Naive thymus-derived CD8-positive, alpha-beta T cell (primary cell): ENCODE measurements around the gene CYB5D1. TPM values are rescaled to one million over a fixed set of nuclear protein-coding genes. Genes with fewer than 3 reads are reported as not detected.
A peak's percentile ranks its signal among the peaks of the same experiment; 100 is the strongest.

ENCODE experiments used
- ATAC-seq, 2 donors: fragments of 150-1000 bp; cut with Tn5 transposase in 1 of 2; sonication (Bioruptor Pico), chemical (Tn5 transposase) in 1 of 2; 1 replicate in 1 of 2; 2 replicates in 1 of 2; pipeline ENCODE4 v1.10.0; 2021; ENCODE audit warnings: mild to moderate bottlenecking in 2 of 2, moderate library complexity in 2 of 2
- POLR2A ChIA-PET: fragments of 350-600 bp; sonication (Branson Sonifier 250); formaldehyde crosslinking; loops from one replicate; lab custom pipeline; 2021; ENCODE audit warnings: antibody characterized with exemption; lab: Charles Lee
- DNase-seq, 10 donors: peaks; one replicate each; pipeline versions ENCODE4 v3.0.0 to v3.0.0-alpha.2; 2020 to 2022
- H3K27ac Mint-ChIP-seq, 10 donors: one replicate each; pipeline ENCODE4 v1.8.0; 2020 to 2022; ENCODE audit warnings: mild to moderate bottlenecking in 10 of 10, mixed read lengths in 10 of 10, moderate library complexity in 4 of 10, inconsistent platforms in 1 of 10
- H3K27me3 Mint-ChIP-seq, 5 donors: one replicate each; pipeline ENCODE4 v1.8.0; 2021 to 2022; ENCODE audit warnings: mixed read lengths in 5 of 5
- H3K36me3 Mint-ChIP-seq, 3 donors: one replicate each; pipeline ENCODE4 v1.8.0; 2020 to 2022; ENCODE audit warnings: mixed read lengths in 3 of 3, mild to moderate bottlenecking in 2 of 3, inconsistent platforms in 1 of 3
- H3K4me1 Mint-ChIP-seq, 4 donors: one replicate each; pipeline ENCODE4 v1.8.0; 2021 to 2022; ENCODE audit warnings: mixed read lengths in 4 of 4
- H3K4me3 Mint-ChIP-seq, 10 donors: one replicate each; pipeline ENCODE4 v1.8.0; 2020 to 2022; ENCODE audit warnings: mild to moderate bottlenecking in 10 of 10, mixed read lengths in 10 of 10, moderate library complexity in 6 of 10, inconsistent platforms in 1 of 10
- H3K9me3 Mint-ChIP-seq, 9 donors: one replicate each; pipeline ENCODE4 v1.8.0; 2020 to 2022; ENCODE audit warnings: mixed read lengths in 9 of 9, mild to moderate bottlenecking in 3 of 9, inconsistent platforms in 1 of 9, moderate library complexity in 1 of 9
- polyA plus RNA-seq, 3 donors: library from polyadenylated mRNA; unstranded; fragments of 300-500 nt; fragmentation: Illumina TruSeq; gene quantifications; one replicate each; pipeline ENCODE4 v1.2.3, GENCODE V29; 2021
- total RNA-seq, 8 experiments: library from RNA in 2 of 8; stranded (reverse) in 2 of 8; gene quantifications; one replicate each; pipeline ENCODE4 v1.2.3 and lab custom pipeline; 2021 to 2026

CYB5D1 gene
- total and polyA plus RNA-seq, 5 experiments from 2014 or later = 3.5 to 9.8 (median 6.0) TPM

DNA sequence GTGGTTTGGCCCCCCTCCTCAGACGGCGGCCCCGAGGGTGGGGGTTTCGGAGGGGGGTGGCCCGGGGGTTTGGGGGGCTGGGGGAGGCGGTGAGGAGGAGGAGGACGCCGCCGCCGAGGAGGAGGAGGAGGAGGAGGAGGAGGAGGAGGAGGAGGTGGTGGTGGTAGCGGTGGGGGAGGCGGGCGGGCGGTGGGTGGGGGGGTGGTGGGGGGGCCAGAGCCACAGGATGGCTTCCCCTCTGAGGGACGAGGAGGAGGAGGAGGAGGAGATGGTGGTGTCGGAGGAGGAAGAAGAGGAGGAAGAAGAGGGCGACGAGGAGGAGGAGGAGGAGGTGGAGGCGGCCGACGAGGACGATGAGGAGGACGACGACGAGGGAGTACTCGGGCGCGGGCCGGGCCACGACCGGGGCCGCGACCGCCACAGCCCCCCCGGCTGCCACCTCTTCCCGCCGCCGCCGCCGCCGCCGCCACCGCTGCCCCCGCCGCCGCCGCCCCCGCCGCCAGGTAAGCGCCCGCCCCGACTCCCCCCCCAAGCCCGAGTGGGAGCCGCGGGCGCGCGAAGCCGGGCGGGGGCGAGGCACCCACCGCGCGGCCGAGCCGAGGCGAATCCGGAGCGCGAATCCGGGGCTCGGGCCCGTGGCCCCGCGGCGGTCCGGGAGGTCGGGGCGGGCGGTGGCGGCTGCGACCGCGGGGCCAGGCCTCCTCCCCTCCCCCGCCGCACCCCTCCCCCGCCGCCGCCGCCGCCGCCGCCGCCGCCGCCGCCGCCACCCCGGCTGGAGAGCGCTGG lies 27.0 kb downstream of the CYB5D1 start:
- peaks cover 0 to 2% (median 0%) of the 10 kb centered on the region in 9 donors for H3K9me3 Mint-ChIP-seq
- H3K4me1 Mint-ChIP-seq = peaks cover 0 to 6% (median 3%) of the 10 kb centered on the region in 4 donors
- ATAC-seq = peak in 1 of 2 donors; percentile 3
- no peaks in the 10 kb centered on the region for H3K27me3 Mint-ChIP-seq
- POLR2A ChIA-PET = interaction anchor here (1.0 to 2.2 kb wide), 9 partner anchors 14 to 302 kb away, joined by 3 to 17 read pairs (median 4); partner anchors contain the start of genes CNTROB, KDM6B, NAA38 and TRAPPC1
- peak overlapping the region in 9 of 10 donors; percentile 37 to 91 (median 73) for H3K4me3 Mint-ChIP-seq
- peak overlapping the region in 9 of 10 donors; percentile 29 to 90 (median 46) for H3K27ac Mint-ChIP-seq
- peak in 9 of 10 donors; percentile 23 to 51 (median 45) for DNase-seq
- H3K36me3 Mint-ChIP-seq = peaks cover 0 to 12% (median 0%) of the 10 kb centered on the region in 3 donors

DNA sequence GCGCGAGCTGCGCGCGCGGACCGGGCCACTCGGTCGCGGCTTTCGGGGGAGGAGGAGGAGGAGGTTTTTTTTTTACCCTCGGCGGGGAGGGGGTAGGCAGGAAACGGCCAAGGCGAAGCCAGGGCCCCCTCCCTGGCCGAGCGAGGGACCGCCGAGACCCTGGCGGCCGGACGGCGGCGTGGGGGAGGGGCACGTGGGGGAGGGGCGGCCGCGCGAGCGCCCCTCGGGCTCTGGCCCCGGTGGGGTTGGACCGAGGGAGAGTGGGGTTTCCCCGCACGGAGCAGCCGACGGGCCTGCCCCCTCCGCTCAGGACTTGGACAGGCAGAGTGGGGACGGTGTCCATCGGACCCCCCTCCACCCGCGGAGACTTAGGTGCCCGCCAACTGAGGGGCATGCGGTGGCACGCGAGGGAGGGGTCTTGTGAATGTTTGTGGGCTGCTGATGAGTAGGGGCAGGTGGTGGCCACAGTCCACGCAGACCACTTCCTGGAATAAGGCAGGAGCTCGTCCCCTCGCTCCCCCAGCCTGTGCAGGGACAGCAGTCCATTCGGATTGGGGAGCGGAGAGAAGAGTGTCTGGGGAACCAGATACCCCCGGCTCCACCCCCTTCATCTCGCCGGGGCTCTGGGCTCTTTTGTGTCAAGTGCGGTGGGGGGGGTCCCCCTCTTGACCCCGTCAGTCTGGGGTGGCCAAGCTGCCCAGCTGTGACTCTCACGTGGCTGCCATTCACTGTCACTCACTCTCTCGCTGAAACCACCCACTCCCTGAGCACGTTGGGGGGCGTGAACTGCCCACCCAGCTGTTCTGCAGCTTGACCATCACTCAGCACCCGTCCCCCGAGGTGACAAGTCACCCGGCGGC lies 27.8 kb downstream of the CYB5D1 start:
- ATAC-seq (peak in 1 of 2 donors; percentile 5), DNase-seq (peak in 6 of 10 donors; percentile 14 to 49 (median 42))
- POLR2A ChIA-PET = interaction anchor here (0.5 to 2.2 kb wide), 17 partner anchors 10 to 302 kb away, joined by 3 to 17 read pairs (median 4); partner anchors contain the start of genes CNTROB, KDM6B, NAA38 and RNF227
- Mint-ChIP-seq H3K27me3 (no peaks in the 10 kb centered on the region), H3K27ac (no peak overlapping the region), H3K36me3 (peaks cover 0 to 20% (median under 1%) of the 10 kb centered on the region in 3 donors), H3K9me3 (peaks cover 0 to 2% (median 0%) of the 10 kb centered on the region in 9 donors), H3K4me3 (peak overlapping the region in 2 of 10 donors; percentile 43 to 76), H3K4me1 (peaks cover 5 to 10% (median 6%) of the 10 kb centered on the region in 4 donors)

DNA sequence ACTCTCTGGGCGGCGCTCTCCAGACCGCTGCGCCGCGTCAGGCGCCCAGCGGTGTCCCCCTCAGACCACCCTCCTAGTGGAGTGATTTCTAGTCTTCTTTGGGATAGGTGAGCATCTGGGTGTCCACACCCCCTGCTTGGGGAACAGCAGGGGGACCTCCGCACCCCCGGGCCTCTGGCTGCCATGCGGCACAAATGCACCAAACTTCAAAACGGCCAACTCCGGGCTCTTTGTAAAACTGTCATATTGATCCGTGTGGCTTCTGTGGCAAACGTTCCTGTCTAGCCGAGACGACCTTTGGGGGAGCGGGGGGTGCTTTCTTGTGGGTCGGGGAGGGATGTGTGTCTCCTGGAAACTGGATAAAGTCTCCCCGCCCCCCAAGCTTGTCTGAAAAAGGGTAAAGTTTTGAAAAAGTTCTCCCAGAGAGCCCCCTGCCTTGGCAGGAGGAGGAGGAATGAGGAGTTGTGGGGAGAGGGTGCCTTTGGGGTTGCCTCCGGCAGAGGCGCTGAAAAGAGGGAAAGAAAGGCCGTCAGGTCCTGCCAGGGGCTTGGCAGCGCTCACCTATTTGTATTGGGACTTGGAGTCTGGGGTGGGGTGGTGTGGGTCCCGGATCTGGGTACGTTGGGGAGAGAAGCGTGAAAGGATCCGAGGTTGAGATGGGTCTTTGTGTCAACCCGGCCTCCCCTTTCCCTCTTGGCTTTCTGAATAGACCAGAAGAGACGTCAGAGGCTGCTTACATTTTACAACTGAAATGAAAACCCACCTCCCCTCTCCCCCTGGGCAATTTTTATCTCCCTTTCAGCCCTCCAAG lies 28.6 kb downstream of the CYB5D1 start:
- H3K27me3 Mint-ChIP-seq = no peaks in the 10 kb centered on the region
- peaks cover 0 to 28% (median 3%) of the 10 kb centered on the region in 3 donors for H3K36me3 Mint-ChIP-seq
- H3K9me3 Mint-ChIP-seq = peaks cover 0 to 2% (median 0%) of the 10 kb centered on the region in 9 donors
- no peak overlapping the region for H3K27ac Mint-ChIP-seq
- peaks cover 7 to 12% (median 9%) of the 10 kb centered on the region in 4 donors for H3K4me1 Mint-ChIP-seq
- DNase-seq (peak; percentile 23 to 89 (median 64)), ATAC-seq (peak; percentile 23 to 44)
- no peak overlapping the region for H3K4me3 Mint-ChIP-seq
- POLR2A ChIA-PET = interaction anchor here (0.5 to 2.2 kb wide), 15 partner anchors 11 to 200 kb away, joined by 3 to 17 read pairs (median 4); partner anchors contain the start of genes CNTROB, KDM6B, NAA38 and RNF227

DNA sequence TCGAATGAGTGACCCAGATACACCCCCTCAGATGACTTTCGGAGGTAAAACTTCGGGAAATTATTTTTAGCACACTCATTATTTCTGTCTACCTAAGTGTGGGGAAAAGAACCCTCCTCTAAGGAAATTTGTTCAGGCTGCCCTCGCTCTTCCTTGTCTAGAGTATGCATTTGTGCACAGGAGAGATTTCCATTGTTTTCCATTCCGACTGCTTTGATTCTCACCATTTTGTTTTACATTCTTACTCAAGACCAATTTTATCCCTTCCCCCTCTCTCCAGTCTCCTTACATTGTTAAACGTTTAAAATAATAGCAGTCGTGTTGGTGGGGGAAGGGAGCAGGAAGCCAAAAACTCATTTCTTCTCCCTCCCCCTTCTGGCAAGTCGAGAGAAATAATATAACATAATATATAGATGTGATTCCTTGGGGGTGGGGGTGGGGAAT lies 29.3 kb downstream of the CYB5D1 start:
- Mint-ChIP-seq H3K36me3 (peaks cover 0 to 35% (median 3%) of the 10 kb centered on the region in 3 donors), H3K4me3 (no peak overlapping the region), H3K9me3 (peaks cover 0 to 2% (median 0%) of the 10 kb centered on the region in 9 donors), H3K27ac (no peak overlapping the region), H3K27me3 (no peaks in the 10 kb centered on the region), H3K4me1 (peaks cover 7 to 15% (median 9%) of the 10 kb centered on the region in 4 donors)
- DNase-seq = no peak
- ATAC-seq = peak; percentile 15 to 39
- POLR2A ChIA-PET = interaction anchor here (1.6 to 2.2 kb wide), 5 partner anchors 23 to 53 kb away, joined by 4 to 17 read pairs (median 7); partner anchors contain the start of gene KDM6B

DNA sequence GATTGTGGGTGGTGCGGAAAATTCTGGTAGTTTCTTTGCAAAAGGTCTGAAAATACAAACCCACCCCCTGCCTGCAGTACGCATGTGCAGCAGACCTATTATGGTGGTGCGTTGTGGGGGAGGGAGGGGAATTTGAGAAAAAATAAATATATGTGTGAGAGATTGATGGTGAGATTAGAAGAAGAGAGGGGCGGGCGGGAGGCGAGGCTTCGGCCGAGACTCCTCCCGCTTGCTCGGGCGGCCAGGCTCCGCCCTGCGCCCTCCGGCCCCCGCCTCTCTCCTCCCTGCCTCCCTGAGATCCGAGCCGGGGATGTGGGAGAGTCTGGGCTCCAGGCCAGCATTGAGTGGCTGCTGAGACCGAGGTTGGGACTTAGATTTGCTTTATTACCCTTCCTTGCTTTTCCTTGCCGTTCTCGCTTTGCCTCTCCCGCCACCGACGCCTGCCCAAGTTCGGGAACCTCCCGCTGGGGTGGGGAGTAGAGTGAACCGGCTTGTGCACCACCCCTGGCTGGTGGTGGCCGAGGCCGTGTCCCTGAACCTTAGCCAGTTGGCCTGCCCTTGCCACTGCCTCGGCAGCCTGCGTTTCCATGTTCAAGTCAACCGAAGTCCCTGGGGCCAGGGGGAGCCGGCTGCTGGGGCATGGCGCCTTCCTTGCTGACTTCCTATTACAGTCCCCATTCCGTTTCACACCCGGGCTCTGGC lies 29.8 kb downstream of the CYB5D1 start:
- no peak overlapping the region for H3K27ac Mint-ChIP-seq
- H3K4me3 Mint-ChIP-seq = no peak overlapping the region
- ATAC-seq (peak; percentile 56 to 70), DNase-seq (peak; percentile 72 to 96 (median 86))
- H3K36me3 Mint-ChIP-seq = peaks cover 0 to 39% (median 3%) of the 10 kb centered on the region in 3 donors
- POLR2A ChIA-PET = no interaction called here
- peaks cover 0 to 2% (median 0%) of the 10 kb centered on the region in 9 donors for H3K9me3 Mint-ChIP-seq
- H3K27me3 Mint-ChIP-seq = no peaks in the 10 kb centered on the region
- peaks cover 7 to 16% (median 9%) of the 10 kb centered on the region in 4 donors for H3K4me1 Mint-ChIP-seq

DNA sequence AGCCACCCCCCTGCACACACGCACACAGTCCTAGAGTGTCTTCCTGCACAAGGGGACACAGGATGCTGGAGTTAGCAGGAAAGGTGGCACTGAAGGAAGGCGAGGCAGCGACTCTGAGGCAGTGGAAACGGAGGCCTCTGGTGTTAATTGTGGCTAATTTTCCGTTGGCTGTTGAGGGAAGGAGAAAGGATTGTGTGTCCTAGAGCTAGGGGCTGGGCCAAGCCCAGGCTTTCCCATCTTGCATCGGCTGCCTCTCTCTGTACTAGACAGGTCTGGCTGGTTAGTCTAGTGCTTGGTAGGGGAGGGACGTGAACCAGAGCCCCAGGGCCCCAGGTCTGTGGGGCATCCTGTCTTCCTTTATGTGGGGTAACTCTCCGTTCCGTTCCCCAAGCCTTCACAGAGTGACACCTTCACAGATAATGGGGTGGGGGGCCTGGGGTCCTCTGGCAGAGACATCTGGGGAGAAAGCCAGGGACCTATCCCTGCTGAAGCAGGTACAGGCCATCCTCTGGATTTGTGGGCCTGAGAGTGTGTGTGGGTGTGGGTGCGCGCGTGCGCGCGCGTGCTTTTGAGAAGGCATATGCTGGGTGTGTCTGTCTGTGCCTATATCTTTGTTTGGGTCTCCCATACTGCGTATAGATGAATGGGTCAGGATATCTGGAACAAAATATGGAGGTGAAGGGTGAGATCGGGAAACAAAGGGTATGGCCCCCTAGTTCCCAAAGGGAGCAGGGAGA lies 30.5 kb downstream of the CYB5D1 start, which contains the start of gene CHD3:
CHD3 (plus strand) TSS at position 606 of the 737 bp plus-strand sequence. CDS start 212 bp downstream, outside the sequence.
- DNase-seq (peak in 6 of 10 donors; percentile 25 to 48 (median 34)), ATAC-seq (peak; percentile 15 to 28)
- POLR2A ChIA-PET = interaction anchor here (0.9 to 1.6 kb wide), 3 partner anchors 12 to 33 kb away, joined by 3 to 4 read pairs (median 4); partner anchors contain the start of gene NAA38
- peaks cover 0 to 2% (median 0%) of the 10 kb centered on the region in 9 donors for H3K9me3 Mint-ChIP-seq
- peaks cover 0 to 45% (median 3%) of the 10 kb centered on the region in 3 donors for H3K36me3 Mint-ChIP-seq
- H3K4me3 Mint-ChIP-seq = peak within 1 kb of the TSS in 2 of 10 donors; percentile 22 to 38
- H3K4me1 Mint-ChIP-seq = peaks cover 7 to 16% (median 9%) of the 10 kb centered on the region in 4 donors
- peak within 1 kb of the TSS in 1 of 10 donors; percentile 62 for H3K27ac Mint-ChIP-seq
- H3K27me3 Mint-ChIP-seq = no peaks in the 10 kb centered on the region

DNA sequence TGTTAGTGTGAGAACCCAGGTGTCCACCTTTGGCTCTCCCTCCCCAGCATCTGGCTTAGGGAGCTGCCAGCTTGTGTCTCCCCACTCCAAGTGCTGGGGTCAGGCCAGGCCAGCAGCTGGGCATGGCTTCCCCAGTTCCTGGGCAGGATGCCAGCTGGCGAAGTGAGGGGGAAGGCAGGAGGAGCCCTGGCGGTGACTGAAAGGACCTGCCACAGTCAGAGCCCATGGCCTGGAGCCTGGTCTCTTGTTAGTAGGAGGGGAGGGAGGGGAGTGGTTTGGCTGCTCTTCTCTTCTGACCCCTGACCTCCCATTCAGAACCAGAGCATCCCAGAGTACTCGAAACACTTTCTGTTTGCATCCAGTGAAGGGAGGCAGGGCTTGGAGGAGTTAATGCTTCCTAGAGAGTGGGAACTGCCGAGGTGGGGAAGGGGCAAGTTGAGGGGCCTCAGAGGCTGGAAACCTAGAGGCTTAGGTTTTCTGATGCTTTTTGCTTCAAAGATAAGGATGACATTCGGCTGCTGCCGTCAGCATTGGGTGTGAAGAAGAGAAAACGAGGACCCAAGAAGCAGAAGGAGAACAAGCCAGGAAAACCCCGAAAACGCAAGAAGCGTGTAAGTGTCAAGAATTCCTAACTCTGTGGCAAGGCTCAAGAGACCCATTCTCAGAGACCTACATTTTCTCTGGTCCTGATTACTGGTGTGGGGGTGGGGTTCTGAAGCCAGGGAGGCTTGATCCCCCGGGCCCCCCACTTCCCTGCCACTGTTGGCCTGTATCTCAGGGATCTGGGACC lies 31.6 kb downstream of the CYB5D1 start:
- peak overlapping the region in 1 of 10 donors; percentile 62 for H3K27ac Mint-ChIP-seq
- H3K4me3 Mint-ChIP-seq = peak overlapping the region in 2 of 10 donors; percentile 22 to 38
- no peaks in the 10 kb centered on the region for H3K27me3 Mint-ChIP-seq
- ATAC-seq (no peak), DNase-seq (peak in 5 of 10 donors; percentile 6 to 66 (median 21))
- H3K9me3 Mint-ChIP-seq = peaks cover 0 to 2% (median 0%) of the 10 kb centered on the region in 9 donors
- H3K36me3 Mint-ChIP-seq = peaks cover 0 to 55% (median 6%) of the 10 kb centered on the region in 3 donors
- POLR2A ChIA-PET = interaction anchor here (1.6 kb wide), 2 partner anchors 32 to 34 kb away, joined by 3 to 4 read pairs; partner anchors contain the start of gene NAA38
- H3K4me1 Mint-ChIP-seq = peaks cover 5 to 14% (median 10%) of the 10 kb centered on the region in 4 donors

DNA sequence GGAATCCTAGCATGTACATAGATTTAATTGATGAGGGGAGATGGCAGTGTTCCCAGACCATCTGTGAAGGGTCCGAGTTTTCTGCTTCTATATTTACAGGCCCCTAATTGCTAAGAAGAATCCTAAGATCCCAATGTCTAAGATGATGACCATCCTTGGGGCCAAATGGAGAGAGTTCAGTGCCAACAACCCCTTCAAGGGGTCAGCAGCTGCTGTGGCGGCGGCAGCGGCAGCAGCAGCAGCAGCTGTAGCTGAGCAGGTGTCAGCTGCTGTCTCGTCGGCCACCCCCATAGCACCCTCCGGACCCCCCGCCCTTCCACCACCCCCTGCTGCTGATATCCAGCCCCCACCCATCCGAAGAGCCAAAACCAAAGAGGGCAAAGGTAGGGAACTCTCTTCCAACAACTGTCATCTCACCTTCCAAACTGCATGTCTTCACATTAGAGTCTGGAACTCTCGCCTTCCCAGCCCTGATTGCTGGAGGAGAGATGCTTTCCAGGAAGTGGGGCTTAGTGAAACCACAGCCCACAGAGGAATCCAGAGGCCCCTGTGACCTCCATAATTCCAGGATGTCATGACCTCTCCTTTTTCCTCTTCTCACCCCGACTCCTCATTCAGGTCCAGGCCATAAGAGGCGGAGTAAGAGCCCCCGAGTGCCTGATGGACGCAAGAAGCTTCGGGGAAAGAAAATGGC lies 35.5 kb downstream of the CYB5D1 start:
- H3K4me1 Mint-ChIP-seq = peaks cover 6 to 27% (median 21%) of the 10 kb centered on the region in 4 donors
- H3K27ac Mint-ChIP-seq = peak overlapping the region in 1 of 10 donors; percentile 68
- H3K9me3 Mint-ChIP-seq = no peaks in the 10 kb centered on the region
- DNase-seq (no peak), ATAC-seq (no peak)
- H3K36me3 Mint-ChIP-seq = peaks cover 12 to 89% (median 17%) of the 10 kb centered on the region in 3 donors
- POLR2A ChIA-PET = interaction anchor here (0.7 kb wide), 1 partner anchor 9 kb away, joined by 3 read pairs; no protein-coding TSS in a partner anchor
- H3K4me3 Mint-ChIP-seq = no peak overlapping the region
- no peaks in the 10 kb centered on the region for H3K27me3 Mint-ChIP-seq

DNA sequence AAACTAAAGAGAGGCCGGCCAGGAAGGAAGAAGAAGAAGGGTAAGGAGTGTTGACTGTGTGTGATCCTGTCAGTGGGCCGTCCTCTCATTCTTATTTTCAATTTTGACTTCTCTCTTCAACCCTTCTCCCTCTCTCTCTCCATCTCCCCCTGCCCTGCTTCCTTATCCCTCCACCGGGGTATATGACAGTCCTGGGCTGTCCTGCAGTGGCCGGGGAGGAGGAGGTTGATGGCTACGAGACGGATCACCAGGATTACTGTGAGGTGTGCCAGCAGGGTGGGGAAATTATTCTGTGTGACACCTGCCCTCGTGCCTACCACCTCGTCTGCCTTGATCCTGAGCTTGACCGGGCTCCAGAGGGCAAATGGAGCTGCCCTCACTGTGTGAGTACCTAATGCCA lies 36.4 kb downstream of the CYB5D1 start:
- Mint-ChIP-seq H3K27me3 (no peaks in the 10 kb centered on the region), H3K9me3 (no peaks in the 10 kb centered on the region), H3K27ac (peak overlapping the region in 7 of 10 donors; percentile 11 to 83 (median 31)), H3K36me3 (peaks cover 12 to 97% (median 22%) of the 10 kb centered on the region in 3 donors), H3K4me3 (no peak overlapping the region), H3K4me1 (peaks cover 6 to 27% (median 21%) of the 10 kb centered on the region in 4 donors)
- POLR2A ChIA-PET = no interaction called here
- DNase-seq = no peak
- ATAC-seq = no peak
